ENCODE results near the gene YEATS2.

DNA sequence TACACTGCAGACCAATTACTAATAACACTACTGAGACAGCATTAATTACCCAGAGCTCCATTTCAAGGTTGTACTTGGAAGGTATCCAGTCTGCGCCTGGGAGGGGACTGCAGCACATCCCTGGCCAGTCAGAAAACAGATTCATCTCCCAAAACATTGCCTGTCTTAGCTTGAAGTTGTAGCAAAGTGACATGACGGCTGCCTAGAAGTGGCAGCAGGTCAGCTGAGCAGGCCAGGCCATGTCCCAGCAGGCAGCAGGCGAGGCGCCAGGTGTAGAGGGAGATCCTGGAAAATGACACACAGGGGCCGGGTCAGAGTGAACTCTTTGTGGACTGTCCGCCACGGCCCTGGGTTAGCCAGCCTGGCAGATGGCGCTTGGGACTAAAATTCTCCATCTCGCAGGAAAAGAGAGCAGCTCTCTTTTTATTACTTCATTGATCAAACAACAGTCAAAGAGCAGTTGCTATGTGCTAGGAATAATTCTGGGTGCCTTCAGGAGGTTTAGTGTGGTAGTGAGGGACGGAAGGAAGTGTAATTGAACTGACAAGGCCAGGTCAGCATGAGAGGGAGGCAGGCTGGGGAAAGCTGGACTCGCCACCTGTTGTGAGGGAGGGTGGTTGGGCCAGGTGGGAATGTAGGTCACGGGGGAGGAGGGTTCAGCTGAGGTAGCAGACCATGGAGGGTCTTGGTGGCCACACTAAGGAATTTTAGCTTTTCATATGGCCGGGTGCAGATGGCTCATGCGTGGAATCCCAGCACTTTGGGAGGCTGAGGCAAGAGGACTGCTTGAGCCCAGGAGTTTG, 129.1 kb downstream of the YEATS2 start:
- TF ChIP-seq POLR2A (IDR thresholded peaks at IDR 0.05; ENCODE audit: borderline replicate concordance, extremely low read depth, insufficient read depth, insufficient read length) (no peak), EZH2phosphoT487 (IDR thresholded peaks at IDR 0.05; ENCODE audit: borderline replicate concordance) (no peak), RAD21 (IDR thresholded peaks at IDR 0.05; ENCODE audit: low read depth) (no peak), EZH2 (IDR thresholded peaks at IDR 0.05) (no peak), POLR2AphosphoS5 (IDR thresholded peaks at IDR 0.05; ENCODE audit: low read depth, low read length) (no peak), ELF1 (IDR thresholded peaks at IDR 0.05; ENCODE audit: borderline replicate concordance, low read depth) (no peak), TCF7L2 (IDR thresholded peaks at IDR 0.05; ENCODE audit: borderline replicate concordance, extremely low read depth, insufficient read depth, insufficient read length) (no peak)
- TF ChIP-seq, protein P1, sequence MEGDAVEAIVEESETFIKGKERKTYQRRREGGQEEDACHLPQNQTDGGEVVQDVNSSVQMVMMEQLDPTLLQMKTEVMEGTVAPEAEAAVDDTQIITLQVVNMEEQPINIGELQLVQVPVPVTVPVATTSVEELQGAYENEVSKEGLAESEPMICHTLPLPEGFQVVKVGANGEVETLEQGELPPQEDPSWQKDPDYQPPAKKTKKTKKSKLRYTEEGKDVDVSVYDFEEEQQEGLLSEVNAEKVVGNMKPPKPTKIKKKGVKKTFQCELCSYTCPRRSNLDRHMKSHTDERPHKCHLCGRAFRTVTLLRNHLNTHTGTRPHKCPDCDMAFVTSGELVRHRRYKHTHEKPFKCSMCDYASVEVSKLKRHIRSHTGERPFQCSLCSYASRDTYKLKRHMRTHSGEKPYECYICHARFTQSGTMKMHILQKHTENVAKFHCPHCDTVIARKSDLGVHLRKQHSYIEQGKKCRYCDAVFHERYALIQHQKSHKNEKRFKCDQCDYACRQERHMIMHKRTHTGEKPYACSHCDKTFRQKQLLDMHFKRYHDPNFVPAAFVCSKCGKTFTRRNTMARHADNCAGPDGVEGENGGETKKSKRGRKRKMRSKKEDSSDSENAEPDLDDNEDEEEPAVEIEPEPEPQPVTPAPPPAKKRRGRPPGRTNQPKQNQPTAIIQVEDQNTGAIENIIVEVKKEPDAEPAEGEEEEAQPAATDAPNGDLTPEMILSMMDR (IDR thresholded peaks at IDR 0.05 in 2 of 3, conservative IDR thresholded peaks at IDR 0.05 in 1 of 3; ENCODE audit: borderline replicate concordance in 1 of 3, insufficient read depth in 1 of 3, low read depth in 2 of 3, low read length in 2 of 3) = no peak

All from HCT116 (cell line).